WI38 (cell line): Measurements from ENCODE around the gene ARMC2.

Experiments
- H3K4me3 ChIP-seq: 2 replicates; pipeline ENCODE4 v1.5.1; 2011; ENCODE audit warnings: low read depth, mild to moderate bottlenecking, control low read depth, low read length
- TF ChIP-seq, protein P1 (sequence below): IDR thresholded peaks from 2 replicates; pipeline ENCODE4 v1.5.1; 2012; ENCODE audit warnings: low read depth, mild to moderate bottlenecking, control low read depth, low read length

ARMC2 gene

DNA sequence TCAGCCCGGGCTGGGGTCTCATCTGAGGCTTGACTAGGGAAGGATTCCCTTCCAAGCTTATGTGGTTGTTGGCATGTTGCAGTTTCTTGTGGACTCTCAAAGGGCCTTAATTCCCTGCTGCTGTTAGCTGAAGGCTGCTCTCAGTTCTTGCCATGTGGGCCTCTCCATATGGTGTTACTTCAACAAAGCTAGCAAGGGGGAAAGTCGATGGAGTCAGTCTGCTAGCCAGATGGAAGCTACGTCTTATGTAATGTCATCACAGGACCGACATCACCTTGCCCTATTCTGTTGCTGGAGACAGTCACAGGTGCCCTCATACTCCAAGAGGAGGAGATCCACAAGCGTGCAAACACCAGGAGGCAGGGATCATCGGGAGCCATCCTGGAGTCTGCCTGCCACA, 43.3 kb upstream of the ARMC2 start:
- H3K4me3 ChIP-seq = no peak overlapping the region
- TF ChIP-seq, protein P1, sequence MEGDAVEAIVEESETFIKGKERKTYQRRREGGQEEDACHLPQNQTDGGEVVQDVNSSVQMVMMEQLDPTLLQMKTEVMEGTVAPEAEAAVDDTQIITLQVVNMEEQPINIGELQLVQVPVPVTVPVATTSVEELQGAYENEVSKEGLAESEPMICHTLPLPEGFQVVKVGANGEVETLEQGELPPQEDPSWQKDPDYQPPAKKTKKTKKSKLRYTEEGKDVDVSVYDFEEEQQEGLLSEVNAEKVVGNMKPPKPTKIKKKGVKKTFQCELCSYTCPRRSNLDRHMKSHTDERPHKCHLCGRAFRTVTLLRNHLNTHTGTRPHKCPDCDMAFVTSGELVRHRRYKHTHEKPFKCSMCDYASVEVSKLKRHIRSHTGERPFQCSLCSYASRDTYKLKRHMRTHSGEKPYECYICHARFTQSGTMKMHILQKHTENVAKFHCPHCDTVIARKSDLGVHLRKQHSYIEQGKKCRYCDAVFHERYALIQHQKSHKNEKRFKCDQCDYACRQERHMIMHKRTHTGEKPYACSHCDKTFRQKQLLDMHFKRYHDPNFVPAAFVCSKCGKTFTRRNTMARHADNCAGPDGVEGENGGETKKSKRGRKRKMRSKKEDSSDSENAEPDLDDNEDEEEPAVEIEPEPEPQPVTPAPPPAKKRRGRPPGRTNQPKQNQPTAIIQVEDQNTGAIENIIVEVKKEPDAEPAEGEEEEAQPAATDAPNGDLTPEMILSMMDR = no peak

DNA sequence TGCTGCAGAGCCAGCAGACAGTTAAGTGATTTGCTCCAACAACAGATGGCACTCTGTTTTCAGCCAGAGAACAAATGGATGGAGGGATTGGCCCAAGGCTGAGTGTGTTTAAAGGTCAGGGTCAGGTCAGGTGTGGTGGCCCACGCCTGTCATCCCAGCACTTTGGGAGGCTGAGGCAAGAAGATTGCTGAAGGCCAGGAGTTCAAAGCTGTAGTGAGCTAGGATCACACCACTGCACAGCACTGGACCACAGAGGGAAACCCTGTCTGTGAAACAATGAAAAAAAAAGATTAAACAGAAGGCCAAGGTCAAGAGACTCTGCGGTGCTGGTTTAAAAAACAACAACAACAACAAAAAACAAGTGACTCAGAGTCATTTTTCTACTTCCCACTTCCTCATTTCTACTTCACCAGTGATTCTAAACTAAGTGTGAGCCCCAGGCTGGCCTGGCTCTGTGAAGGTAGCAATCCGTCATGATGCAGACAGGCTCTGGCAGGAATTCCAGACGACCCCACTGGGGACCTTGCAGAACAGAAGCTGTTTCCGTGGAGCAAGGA, 42.5 kb upstream of the ARMC2 start:
- TF ChIP-seq, protein P1 = no peak
- no peak overlapping the region for H3K4me3 ChIP-seq

DNA sequence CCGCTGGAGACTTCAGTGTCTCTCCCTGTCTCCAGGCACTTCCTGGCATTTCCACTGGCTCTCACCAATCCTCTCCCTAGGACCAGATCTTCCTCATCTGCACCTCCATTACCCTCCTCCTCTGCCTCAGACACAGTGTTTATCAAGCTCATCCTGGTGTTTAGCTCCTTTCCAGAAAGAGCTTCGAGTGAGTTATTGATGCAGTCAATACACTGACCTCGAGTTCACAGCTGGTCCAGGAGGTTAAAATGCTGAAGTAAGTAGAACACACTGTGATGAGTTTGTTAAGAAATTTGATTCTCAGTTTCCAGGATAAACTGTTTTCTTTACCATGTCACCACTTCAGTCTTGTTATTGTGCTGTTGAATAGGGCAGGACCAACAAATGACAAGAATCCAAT, 42.1 kb upstream of the ARMC2 start:
- H3K4me3 ChIP-seq = no peak overlapping the region
- TF ChIP-seq, protein P1 = no peak

DNA sequence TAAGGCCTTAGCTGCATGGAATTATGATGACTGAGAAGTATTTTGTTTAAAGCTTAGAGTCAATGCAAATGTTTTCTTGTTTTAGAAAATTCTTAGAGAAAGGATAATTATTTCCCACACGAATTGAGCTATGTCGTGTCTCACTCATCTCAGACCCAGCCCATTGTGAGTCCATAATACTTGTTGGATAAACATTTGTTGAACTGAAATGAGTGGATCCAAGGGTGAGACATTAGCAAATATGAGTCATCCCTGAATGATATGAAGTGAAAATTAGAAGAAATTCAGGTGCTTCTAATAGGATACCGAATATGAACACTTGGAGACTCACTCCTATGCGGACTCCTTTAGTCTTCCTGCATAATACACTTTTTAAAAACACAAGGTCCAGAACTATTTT, 41.6 kb upstream of the ARMC2 start:
- TF ChIP-seq, protein P1 = no peak
- no peak overlapping the region for H3K4me3 ChIP-seq

DNA sequence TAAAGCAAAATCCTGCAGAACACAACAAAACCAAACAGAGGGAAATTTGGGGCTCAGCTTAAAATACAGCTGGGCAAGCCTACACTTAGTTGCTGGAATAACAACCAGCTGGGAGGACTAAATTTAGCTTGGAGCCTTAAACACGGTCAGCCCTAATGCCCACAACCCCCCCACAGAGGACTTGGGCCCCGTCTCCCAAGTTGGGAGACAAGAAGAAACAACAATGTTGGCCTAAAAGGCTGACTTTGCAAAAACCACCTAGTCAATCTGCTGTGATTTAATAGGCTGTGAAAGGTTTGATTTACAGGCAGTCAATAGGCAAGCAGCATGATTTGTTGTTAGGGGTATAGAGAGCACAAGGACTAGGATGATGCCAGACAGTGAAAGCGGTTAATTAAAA, 40.3 kb upstream of the ARMC2 start:
- H3K4me3 ChIP-seq = no peak overlapping the region
- TF ChIP-seq, protein P1 = no peak

DNA sequence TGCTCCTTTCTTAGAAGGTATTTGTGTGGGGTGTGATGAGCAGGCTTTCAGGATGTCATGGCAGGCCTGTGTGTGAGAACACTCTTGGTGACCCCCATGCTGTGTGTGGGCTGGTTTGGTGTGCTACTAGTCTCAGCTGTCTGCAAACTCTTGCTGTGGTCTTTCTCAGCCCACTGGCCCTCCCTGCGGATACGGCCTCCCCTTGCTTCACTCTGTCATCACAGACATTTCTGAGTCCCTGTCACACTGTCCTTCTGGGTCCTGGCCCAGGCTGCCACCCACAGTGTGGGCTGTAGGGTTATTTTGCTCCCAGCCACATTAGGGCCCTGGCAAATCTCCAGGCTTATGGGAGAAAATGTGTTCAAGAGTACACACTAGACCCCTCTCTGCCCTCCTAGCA, 39.0 kb upstream of the ARMC2 start:
- TF ChIP-seq, protein P1 = no peak
- H3K4me3 ChIP-seq = no peak overlapping the region

DNA sequence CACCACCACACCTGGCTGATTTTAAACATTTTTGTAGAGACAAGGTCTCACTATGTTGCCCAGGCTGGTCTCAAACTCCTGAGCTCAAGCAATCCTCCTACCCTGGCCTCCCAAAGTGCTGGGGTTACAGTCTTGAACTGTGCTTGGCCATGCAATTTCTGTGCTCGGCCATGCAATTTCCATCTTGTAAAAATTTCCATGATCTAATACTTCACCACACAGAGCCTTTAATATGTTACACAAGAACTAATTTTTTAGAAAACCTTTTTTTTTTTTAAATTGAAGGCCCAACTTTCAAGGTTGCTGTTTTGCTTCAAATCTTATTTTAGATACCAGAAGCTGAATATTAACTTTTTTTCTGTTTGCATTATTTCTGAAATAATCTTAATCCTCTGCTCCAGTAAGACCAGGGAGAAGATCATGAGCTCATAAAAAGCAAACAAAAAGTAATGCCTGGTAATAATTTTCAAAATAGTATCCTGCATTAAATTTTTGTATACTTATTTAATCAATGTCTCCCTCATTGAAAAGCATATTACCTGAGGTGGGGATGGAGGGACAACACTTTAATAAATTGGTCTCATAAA, 38.1 kb upstream of the ARMC2 start:
- TF ChIP-seq, protein P1 = no peak

More for the DNA sequence above, 38.1 kb upstream of the ARMC2 start:
- H3K4me3 ChIP-seq = no peak overlapping the region
